ENCODE data around the gene TXNL4A. TPM values are rescaled to one million over a fixed set of nuclear protein-coding genes. Genes with fewer than 3 reads are reported as not detected.

TXNL4A gene
- total RNA-seq, 3 donors from 2014 or later: 64.1 to 83.4 (median 76.7) TPM

DNA sequence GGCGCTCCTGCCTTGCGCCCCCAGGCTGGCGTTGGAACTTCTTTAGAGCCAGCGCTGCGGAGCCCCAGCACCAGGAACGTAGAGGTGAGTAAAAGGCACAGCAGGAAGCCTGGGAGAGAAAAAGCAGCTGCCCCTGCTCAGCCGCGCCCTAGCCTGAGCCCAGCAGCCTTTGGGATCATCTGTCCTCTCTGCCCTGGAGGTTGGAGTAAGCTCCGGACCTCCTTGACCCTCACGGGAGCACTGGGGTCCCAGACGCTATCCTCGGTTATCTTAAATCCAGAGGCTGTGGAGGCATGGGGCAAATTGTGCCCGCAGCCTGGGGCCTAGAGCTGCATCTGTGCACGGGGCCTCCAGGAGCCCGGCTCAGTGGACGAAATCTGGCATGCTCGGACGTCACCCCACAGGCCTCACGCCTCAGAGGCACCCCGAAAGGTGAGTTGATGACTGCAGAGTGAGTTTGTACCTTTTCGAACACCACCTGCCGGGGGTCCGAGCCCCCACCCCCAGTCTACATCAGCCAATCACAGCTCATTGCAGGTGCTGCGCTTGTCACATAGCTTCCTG lies 35.3 kb downstream of the TXNL4A start:
- peaks cover 47% of the 10 kb centered on the region for H3K4me1 ChIP-seq (ENCODE audit: low read depth)
- intact Hi-C loops (cut with DNase I, micrococcal nuclease): no loop called here
- H3K36me3 ChIP-seq (ENCODE audit: low read depth): no peaks in the 10 kb centered on the region
- DNase-seq: peak; percentile 69 to 75 (median 74)
- no peaks in the 10 kb centered on the region for H3K9me3 ChIP-seq
- peak; percentile 50 for ATAC-seq
- TF ChIP-seq, protein P1, sequence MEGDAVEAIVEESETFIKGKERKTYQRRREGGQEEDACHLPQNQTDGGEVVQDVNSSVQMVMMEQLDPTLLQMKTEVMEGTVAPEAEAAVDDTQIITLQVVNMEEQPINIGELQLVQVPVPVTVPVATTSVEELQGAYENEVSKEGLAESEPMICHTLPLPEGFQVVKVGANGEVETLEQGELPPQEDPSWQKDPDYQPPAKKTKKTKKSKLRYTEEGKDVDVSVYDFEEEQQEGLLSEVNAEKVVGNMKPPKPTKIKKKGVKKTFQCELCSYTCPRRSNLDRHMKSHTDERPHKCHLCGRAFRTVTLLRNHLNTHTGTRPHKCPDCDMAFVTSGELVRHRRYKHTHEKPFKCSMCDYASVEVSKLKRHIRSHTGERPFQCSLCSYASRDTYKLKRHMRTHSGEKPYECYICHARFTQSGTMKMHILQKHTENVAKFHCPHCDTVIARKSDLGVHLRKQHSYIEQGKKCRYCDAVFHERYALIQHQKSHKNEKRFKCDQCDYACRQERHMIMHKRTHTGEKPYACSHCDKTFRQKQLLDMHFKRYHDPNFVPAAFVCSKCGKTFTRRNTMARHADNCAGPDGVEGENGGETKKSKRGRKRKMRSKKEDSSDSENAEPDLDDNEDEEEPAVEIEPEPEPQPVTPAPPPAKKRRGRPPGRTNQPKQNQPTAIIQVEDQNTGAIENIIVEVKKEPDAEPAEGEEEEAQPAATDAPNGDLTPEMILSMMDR (IDR thresholded peaks at IDR 0.05): no peak
- no peak overlapping the region for H3K4me3 ChIP-seq

DNA sequence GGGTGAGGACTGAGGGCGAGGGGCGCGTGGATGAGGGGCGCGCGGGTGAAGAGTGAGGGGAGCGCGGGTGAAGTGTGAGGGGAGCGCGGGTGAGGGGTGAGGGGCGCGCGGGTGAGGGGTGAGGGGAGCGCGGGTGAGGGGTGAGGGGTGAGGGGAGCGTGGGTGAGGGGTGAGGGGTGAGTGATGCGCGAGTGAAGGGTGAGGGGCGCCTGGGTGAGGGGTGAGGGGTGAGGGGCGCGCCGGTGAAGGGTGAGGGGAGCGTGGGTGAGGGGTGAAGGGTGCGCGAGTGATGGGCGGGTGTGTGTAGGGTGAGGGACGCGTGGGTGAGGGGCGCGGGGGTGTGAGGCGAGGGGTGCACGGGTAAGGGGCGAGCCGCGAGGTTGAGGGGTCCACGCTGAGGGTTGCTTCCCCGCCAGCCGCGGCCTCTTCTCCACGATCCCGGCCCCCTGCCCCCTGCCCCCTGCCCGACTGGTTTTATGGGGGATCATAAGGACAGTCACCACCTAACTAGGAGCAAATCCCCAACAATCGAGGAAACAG lies 35.8 kb downstream of the TXNL4A start:
- no peak overlapping the region for H3K4me3 ChIP-seq
- H3K4me1 ChIP-seq (ENCODE audit: low read depth): peaks cover 52% of the 10 kb centered on the region
- H3K9me3 ChIP-seq: no peaks in the 10 kb centered on the region
- DNase-seq: peak in 1 of 3 donors; percentile 70
- intact Hi-C loops (cut with DNase I, micrococcal nuclease): no loop called here
- H3K36me3 ChIP-seq (ENCODE audit: low read depth): no peaks in the 10 kb centered on the region
- TF ChIP-seq, protein P1 (IDR thresholded peaks at IDR 0.05): no peak
- no peak for ATAC-seq

DNA sequence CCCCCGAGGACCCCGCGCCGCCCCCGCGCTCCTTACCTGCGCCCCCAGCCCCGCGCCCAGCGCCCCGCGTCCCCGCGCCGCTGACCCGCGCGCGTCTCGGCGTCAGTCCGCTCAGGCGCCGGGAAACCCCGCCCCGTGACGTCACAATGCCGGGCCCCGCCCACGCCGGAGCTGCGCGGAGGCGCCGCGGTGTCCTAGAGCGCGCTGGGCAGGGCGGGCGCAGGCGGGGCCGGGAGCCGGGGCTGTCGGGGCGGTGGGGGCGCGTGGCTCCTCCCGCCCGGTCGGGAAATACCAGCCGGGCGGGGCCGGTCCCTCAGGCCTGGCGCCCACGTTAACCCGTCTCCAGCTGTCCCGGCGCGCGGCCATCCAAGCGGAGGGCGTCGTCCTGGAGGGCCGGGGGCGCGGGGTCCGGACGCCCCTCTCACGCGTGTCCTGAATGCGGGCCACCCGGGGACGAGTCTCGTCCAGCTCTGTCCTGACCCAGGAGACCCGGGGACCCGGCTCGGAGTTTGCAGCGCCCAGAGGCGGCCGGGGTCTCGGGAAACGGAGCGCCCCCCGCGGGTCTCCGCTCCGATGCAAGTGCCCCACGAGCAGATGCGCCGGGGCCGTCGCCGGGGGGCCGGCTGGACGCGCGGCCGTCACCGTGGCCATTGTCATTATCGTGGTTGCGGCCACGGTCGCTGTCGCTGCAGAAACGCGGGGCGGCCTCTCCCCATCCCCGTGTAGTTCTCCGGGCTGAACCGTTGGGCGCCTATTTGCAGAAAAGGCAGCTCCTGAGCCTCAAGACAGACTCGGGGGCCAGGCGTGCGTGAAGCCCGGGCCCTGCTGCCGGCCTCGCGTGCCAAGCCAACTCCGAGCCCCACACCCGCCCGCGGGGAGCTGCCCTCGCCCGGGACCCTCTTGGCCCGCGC lies 36.6 kb downstream of the TXNL4A start, which contains the start of gene SLC66A2:
Gene SLC66A2 (minus strand): TSS at position 109 of the 911 bp plus-strand sequence. CDS start 727 bp downstream, outside the sequence.
- intact Hi-C loops (cut with DNase I, micrococcal nuclease): no loop called here
- Histone ChIP-seq H3K36me3 (ENCODE audit: low read depth) (no peaks in the 10 kb centered on the region), H3K4me1 (ENCODE audit: low read depth) (peaks cover 52% of the 10 kb centered on the region), H3K4me3 (peak within 1 kb of the TSS; percentile 68), H3K9me3 (no peaks in the 10 kb centered on the region)
- peak; percentile 95 to 99 (median 96) for DNase-seq
- ATAC-seq: peak; percentile 83
- TF ChIP-seq, protein P1 (IDR thresholded peaks at IDR 0.05): no peak

DNA sequence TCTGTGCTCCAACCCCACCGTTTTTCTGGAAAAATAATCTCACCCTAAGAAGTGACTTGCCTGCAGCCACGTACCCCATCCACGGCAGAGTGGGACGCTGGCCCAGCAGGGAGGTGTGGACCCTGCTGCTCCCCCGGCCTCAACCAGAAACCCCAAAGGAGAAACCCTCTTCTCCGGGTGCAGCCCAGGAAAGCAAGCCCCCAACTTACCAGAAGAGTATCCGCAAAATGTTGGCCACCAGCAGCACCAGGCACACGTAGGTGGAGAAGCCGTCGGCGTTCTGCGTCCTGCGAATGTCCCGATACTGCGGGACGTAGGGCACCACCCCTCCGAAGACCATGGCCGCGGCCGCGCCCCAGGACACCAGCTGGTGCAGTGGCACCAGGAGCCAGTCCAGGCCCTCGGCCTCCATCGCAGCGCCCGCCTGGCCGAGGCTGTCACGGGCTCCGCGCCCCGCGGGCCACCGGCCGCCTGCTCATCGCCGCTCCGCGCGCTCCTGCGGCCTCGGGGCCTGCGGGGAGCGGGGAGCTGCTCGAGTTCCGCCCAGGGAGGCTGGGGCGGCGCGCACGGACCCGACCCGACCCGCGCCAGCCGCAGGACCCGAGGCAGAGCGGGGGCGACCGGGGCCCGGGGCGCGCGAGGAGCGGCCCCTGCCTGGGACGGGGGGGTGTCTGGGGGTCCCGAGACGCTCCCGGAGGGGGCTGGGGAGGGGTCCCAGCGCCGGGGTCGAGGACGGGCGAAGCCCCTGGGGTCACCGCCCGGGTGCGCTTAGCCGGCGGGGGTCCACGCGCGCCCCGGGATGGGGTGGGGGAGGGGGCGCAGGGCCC lies 37.6 kb downstream of the TXNL4A start:
- TF ChIP-seq, protein P1 (IDR thresholded peaks at IDR 0.05): no peak
- peak overlapping the region; percentile 68 for H3K4me3 ChIP-seq
- H3K9me3 ChIP-seq: no peaks in the 10 kb centered on the region
- intact Hi-C loops (cut with DNase I, micrococcal nuclease): no loop called here
- DNase-seq (peak; percentile 63 to 81 (median 78)), ATAC-seq (peak; percentile 25)
- H3K4me1 ChIP-seq (ENCODE audit: low read depth): peaks cover 54% of the 10 kb centered on the region
- H3K36me3 ChIP-seq (ENCODE audit: low read depth): no peaks in the 10 kb centered on the region
